ENCODE data around the gene CBARP. TPM values are rescaled to one million over a fixed set of nuclear protein-coding genes. Genes with fewer than 3 reads are reported as not detected.
A peak's percentile ranks its signal among the peaks of the same experiment; 100 is the strongest.
"Not testable (repeated sequence)": the region's sequence is repeated elsewhere in the genome, so short reads cannot be mapped to it uniquely, and the experiment has no call there.

Gene CBARP
- total RNA-seq, 1 donor from 2014 or later: 3.9 TPM

- TF ChIP-seq CTCF (IDR thresholded peaks at IDR 0.05) (no peak), POLR2AphosphoS5 (IDR thresholded peaks at IDR 0.05; ENCODE audit: insufficient read depth in 1 of 2, low read depth in 1 of 2) (no peak), POLR2A (IDR thresholded peaks at IDR 0.05) (no peak)
- H3K4me3 ChIP-seq: peak overlapping the region; percentile 72 to 74
- H3K36me3 ChIP-seq: no peaks in the 10 kb centered on the region
- intact Hi-C loops (cut with DNase I): no loop called here
- no peak for DNase-seq (ENCODE audit: extremely low spot score in 2 of 2)
- peaks cover 54% of the 10 kb centered on the region for H3K4me1 ChIP-seq
- no peaks in the 10 kb centered on the region for H3K9me3 ChIP-seq
- H3K27ac ChIP-seq: peak overlapping the region; percentile 79
- no peaks in the 10 kb centered on the region for H3K27me3 ChIP-seq
These were observed 31.5 kb downstream of the CBARP start for GRCh38 chr19:1206150-1206863.

- Histone ChIP-seq H3K27me3 (no peaks in the 10 kb centered on the region), H3K36me3 (no peaks in the 10 kb centered on the region), H3K27ac (peak within 1 kb of the TSS; percentile 90), H3K9me3 (no peaks in the 10 kb centered on the region), H3K4me1 (peaks cover 48% of the 10 kb centered on the region), H3K4me3 (peak within 1 kb of the TSS; percentile 72 to 74)
- intact Hi-C loops (cut with DNase I): no loop called here
- peak in 1 of 2 donors; percentile 97 for DNase-seq (ENCODE audit: extremely low spot score in 2 of 2)
- peak in 1 of 2 donors; percentile 74 for TF ChIP-seq POLR2A (IDR thresholded peaks at IDR 0.05)
- peak; percentile 42 to 79 for TF ChIP-seq POLR2AphosphoS5 (IDR thresholded peaks at IDR 0.05; ENCODE audit: insufficient read depth in 1 of 2, low read depth in 1 of 2)
- TF ChIP-seq CTCF (IDR thresholded peaks at IDR 0.05): no peak
These were observed 32.4 kb downstream of the CBARP start, which contains the start of gene STK11 for GRCh38 chr19:1205114-1206099. TSS of gene STK11 (plus strand) at chr19:1205778. CDS start at chr19:1206914, 1,136 bp downstream.

GRCh38 chr19:1200614-1201013 lies 37.2 kb downstream of the CBARP start:
- H3K27me3 ChIP-seq; H3K9me3 ChIP-seq; H3K36me3 ChIP-seq; H3K4me3 ChIP-seq; H3K27ac ChIP-seq; intact Hi-C loops (cut with DNase I); DNase-seq (ENCODE audit: extremely low spot score in 2 of 2); H3K4me1 ChIP-seq: not testable (repeated sequence)

DNA sequence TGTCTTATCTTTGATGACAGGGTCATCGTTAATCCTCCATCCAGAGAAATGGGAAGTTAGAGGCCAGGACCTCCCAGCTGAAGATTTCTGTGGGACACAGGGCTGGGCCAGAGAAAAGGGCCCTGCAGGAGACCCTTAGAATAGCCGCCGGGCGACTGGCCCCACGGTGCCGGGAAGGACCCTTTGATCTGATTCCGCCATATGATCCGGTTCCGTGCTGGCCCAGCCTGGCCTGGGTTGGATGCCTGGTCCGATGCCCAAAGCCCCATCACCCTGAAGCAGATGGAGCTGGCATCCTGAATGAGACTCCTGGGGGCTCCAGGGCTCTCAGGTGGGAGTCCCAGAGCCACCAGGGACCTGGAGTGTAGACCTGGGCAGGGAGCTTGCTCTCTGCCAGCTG lies 38.3 kb downstream of the CBARP start:
- H3K4me3 ChIP-seq: no peak overlapping the region
- H3K36me3 ChIP-seq: no peaks in the 10 kb centered on the region
- H3K9me3 ChIP-seq: no peaks in the 10 kb centered on the region
- H3K4me1 ChIP-seq: no peaks in the 10 kb centered on the region
- H3K27me3 ChIP-seq: no peaks in the 10 kb centered on the region
- intact Hi-C loops (cut with DNase I): no loop called here
- H3K27ac ChIP-seq: no peak overlapping the region
- TF ChIP-seq CTCF (IDR thresholded peaks at IDR 0.05) (no peak), POLR2A (IDR thresholded peaks at IDR 0.05) (no peak), POLR2AphosphoS5 (IDR thresholded peaks at IDR 0.05; ENCODE audit: insufficient read depth in 1 of 2, low read depth in 1 of 2) (no peak)
- no peak for DNase-seq (ENCODE audit: extremely low spot score in 2 of 2)

DNA sequence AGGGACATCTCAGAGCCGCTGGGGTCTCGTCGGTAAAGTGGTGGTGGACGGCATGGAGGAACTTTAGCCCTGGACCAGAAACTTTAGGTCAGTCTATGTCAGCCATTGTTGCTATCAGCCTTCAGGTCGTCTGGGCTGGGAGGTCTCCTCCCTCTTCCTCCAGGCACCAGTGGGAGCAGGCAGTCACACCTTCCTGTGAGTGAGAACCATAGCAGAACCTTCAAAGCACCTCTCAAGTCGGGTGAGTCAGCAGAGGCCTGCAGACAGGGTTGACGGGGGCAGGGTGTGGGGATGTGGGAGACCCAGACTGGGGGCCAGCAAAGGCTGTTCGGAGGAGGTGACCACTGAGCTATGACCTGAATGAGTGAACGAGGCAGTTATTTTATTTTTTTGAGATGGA lies 48.4 kb downstream of the CBARP start:
- TF ChIP-seq CTCF (IDR thresholded peaks at IDR 0.05): no peak
- TF ChIP-seq POLR2A (IDR thresholded peaks at IDR 0.05): no peak
- TF ChIP-seq POLR2AphosphoS5 (IDR thresholded peaks at IDR 0.05; ENCODE audit: insufficient read depth in 1 of 2, low read depth in 1 of 2): no peak

More for the DNA sequence above, 48.4 kb downstream of the CBARP start:
- intact Hi-C loops (cut with DNase I): no loop called here
- Histone ChIP-seq H3K9me3 (no peaks in the 10 kb centered on the region), H3K36me3 (no peaks in the 10 kb centered on the region), H3K27ac (no peak overlapping the region), H3K4me3 (no peak overlapping the region), H3K27me3 (no peaks in the 10 kb centered on the region), H3K4me1 (peaks cover 5% of the 10 kb centered on the region)
- no peak for DNase-seq (ENCODE audit: extremely low spot score in 2 of 2)
